Smooth muscle cell of the brain vasculature (primary cell): ENCODE measurements around the gene CFAP251.

ENCODE experiments used
- DNase-seq: peaks from one replicate; pipeline ENCODE4 v3.0.0-alpha.2; 2012; ENCODE audit warnings: low read depth, low spot score

The CFAP251 gene

DNA sequence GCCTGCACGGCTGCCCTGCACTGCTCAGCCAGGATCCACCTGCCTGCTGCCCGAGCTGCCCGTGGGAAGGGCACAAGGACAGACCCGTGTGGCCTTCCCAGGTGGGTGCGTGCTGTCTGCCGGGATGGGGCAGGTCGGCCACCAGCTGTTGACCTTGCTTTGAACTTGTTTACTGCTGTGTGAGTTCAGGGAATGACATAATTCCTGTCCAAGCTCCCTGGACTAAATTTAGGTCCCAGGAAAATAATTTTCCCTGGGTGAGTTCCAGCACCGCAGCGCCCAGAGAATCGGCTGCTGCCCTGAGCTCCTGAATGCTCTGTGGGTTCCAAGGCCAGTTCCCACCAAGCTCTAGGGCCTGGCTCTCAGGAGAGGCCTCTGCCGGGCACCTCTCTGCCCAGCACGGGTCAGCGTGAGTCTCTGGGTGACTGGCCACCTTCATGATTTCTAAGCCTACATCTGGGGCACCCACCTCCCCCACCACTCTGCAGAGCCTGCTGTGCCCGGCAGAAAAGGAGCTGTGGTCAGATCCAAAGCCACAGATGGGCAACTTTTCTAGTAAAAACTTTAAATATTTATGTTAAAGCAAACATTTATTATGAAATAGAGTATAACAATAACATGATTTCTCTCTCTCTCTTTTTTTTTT lies 133.0 kb downstream of the CFAP251 start:
- DNase-seq: no peak

DNA sequence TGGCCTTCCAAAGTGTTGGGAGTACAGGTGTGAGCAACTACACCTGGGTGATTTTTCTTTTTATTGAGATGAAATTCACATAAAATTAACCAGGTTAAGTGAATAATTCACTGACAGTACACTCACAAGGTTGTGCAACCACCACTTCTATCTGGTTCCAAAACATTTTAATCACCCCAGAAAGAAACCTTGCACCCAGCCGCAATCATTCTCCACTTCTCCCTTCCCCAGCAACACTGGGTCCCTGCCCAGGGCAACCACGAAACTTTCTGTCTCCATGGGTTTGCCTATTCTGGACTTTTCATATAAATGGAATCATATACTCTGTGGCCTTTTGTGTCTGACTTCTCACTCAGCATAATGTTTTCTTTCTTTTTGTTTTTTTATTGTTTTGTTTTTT lies 133.9 kb downstream of the CFAP251 start:
- DNase-seq: no peak
